Endodermal cell (in vitro differentiated cells): ENCODE results near the gene AKT3. TPM values are rescaled to one million over a fixed set of nuclear protein-coding genes. Genes with fewer than 3 reads are reported as not detected.
A peak's percentile ranks its signal among the peaks of the same experiment; 100 is the strongest.

Experiments
- DNase-seq: peaks from one replicate; pipeline ENCODE4 v3.0.0-alpha.2; 2017
- H3K27ac ChIP-seq: 2 replicates; pipeline ENCODE4 v1.5.1; 2013; ENCODE audit warnings: mild to moderate bottlenecking, low read depth, low read length, moderate library complexity
- H3K27me3 ChIP-seq: 2 replicates; pipeline ENCODE4 v1.6.1; 2013; ENCODE audit warnings: mild to moderate bottlenecking, low read length, moderate library complexity; ENCODE audit not compliant: insufficient read depth, control insufficient read depth, poor library complexity, severe bottlenecking
- H3K36me3 ChIP-seq: 2 replicates; pipeline ENCODE4 v1.7.0; 2013; ENCODE audit warnings: mild to moderate bottlenecking, low read length, moderate library complexity; ENCODE audit not compliant: control insufficient read depth, insufficient read depth
- H3K4me1 ChIP-seq: one replicate; pipeline ENCODE4 v1.7.0; 2013; ENCODE audit warnings: low read length; ENCODE audit not compliant: control insufficient read depth, insufficient read depth
- H3K4me3 ChIP-seq: 2 replicates; pipeline ENCODE4 v1.5.1; 2013; ENCODE audit warnings: mild to moderate bottlenecking, low read length, moderate library complexity
- H3K9ac ChIP-seq: 2 replicates; pipeline ENCODE4 v1.6.1; 2013; ENCODE audit warnings: mild to moderate bottlenecking, low read length, moderate library complexity; ENCODE audit not compliant: poor library complexity, severe bottlenecking; ENCODE audit errors: extremely low read depth
- H3K9me3 ChIP-seq: 2 replicates; pipeline ENCODE4 v1.6.1; 2013; ENCODE audit warnings: mild to moderate bottlenecking, low read length, moderate library complexity; ENCODE audit not compliant: control insufficient read depth
- H3K27ac Mint-ChIP-seq: 2 replicates; pipeline ENCODE4 v1.8.0; 2020; ENCODE audit warnings: mixed read lengths
- H3K27me3 Mint-ChIP-seq: 2 replicates; pipeline ENCODE4 v1.8.0; 2021; ENCODE audit warnings: mild to moderate bottlenecking, mixed read lengths; ENCODE audit not compliant: insufficient read depth
- H3K36me3 Mint-ChIP-seq: 2 replicates; pipeline ENCODE4 v1.8.0; 2020; ENCODE audit warnings: low read depth, mixed read lengths
- H3K4me1 Mint-ChIP-seq: 2 replicates; pipeline ENCODE4 v1.8.0; 2020; ENCODE audit warnings: mixed read lengths
- H3K4me3 Mint-ChIP-seq: 2 replicates; pipeline ENCODE4 v1.8.0; 2020; ENCODE audit warnings: mild to moderate bottlenecking, moderate library complexity, mixed read lengths
- H3K9me3 Mint-ChIP-seq: 2 replicates; pipeline ENCODE4 v1.8.0; 2020; ENCODE audit warnings: mild to moderate bottlenecking, mixed read lengths
- CTCF ChIP-seq: fragments of 200-600 bp; sonication (generic); conservative IDR thresholded peaks from 2 replicates; pipeline ENCODE4 v1.5.0; 2021; ENCODE audit warnings: antibody characterized with exemption, mild to moderate bottlenecking
- WGBS, 2 experiments: methylation state at CpG; one replicate each; pipeline versions ENCODE4 v1.1.5 to v1.1.7; 2013; ENCODE audit warnings: missing lambda C conversion rate in 2 of 2, mixed read lengths in 1 of 2; ENCODE audit not compliant: insufficient coverage in 1 of 2, insufficient read length in 1 of 2; 5-methylcytosine and 5-hydroxymethylcytosine counted together
- total RNA-seq, 2 donors: library from RNA; stranded (reverse); fragmentation: NEBNext Ultra II Directional in 1 of 2; extraction: Animal tissue kit (Norgen Biotek cat#: 25700) in 1 of 2; gene quantifications; 2 replicates in 1 of 2; 3 replicates in 1 of 2; pipeline ENCODE4 v1.2.1, GENCODE V29; 2021

Gene AKT3
- total RNA-seq, 2 donors from 2014 or later: 38.2 to 49.1 TPM

GRCh38 chr1:243791586-243792267 lies 58.3 kb downstream of the AKT3 start:
- Histone ChIP-seq H3K4me1 (no peaks in the 10 kb centered on the region), H3K9ac (no peak overlapping the region), H3K27ac (no peak overlapping the region), H3K36me3 (peaks cover 4% of the 10 kb centered on the region), H3K27me3 (no peaks in the 10 kb centered on the region), H3K9me3 (no peaks in the 10 kb centered on the region), H3K4me3 (no peak overlapping the region)
- H3K27me3 Mint-ChIP-seq: no peaks in the 10 kb centered on the region
- H3K9me3 Mint-ChIP-seq: no peaks in the 10 kb centered on the region
- no peak overlapping the region for H3K4me3 Mint-ChIP-seq
- no peak for TF ChIP-seq CTCF
- DNase-seq: no peak
- peaks cover 8% of the 10 kb centered on the region for H3K36me3 Mint-ChIP-seq
- H3K4me1 Mint-ChIP-seq: peaks cover 11% of the 10 kb centered on the region
- no peak overlapping the region for H3K27ac Mint-ChIP-seq
- WGBS, 2 experiments: 87 to 100% methylated on average over 1 to 3 of the region's 4 CpGs

GRCh38 chr1:243790404-243790803 lies 59.6 kb downstream of the AKT3 start:
- no peak overlapping the region for H3K9ac ChIP-seq
- no peaks in the 10 kb centered on the region for H3K27me3 ChIP-seq
- DNase-seq: no peak
- H3K4me3 Mint-ChIP-seq: no peak overlapping the region
- no peaks in the 10 kb centered on the region for H3K4me1 ChIP-seq
- no peaks in the 10 kb centered on the region for H3K27me3 Mint-ChIP-seq
- peaks cover 3% of the 10 kb centered on the region for H3K36me3 Mint-ChIP-seq
- TF ChIP-seq CTCF: no peak
- no peak overlapping the region for H3K4me3 ChIP-seq
- H3K27ac Mint-ChIP-seq: no peak overlapping the region
- no peaks in the 10 kb centered on the region for H3K9me3 Mint-ChIP-seq
- H3K9me3 ChIP-seq: no peaks in the 10 kb centered on the region
- no peaks in the 10 kb centered on the region for H3K36me3 ChIP-seq
- 93 to 95% methylated on average over 2 to 3 of the region's 3 CpGs for WGBS, 2 experiments
- peaks cover 11% of the 10 kb centered on the region for H3K4me1 Mint-ChIP-seq
- H3K27ac ChIP-seq: no peak overlapping the region

GRCh38 chr1:243786531-243786930 lies 63.5 kb downstream of the AKT3 start:
- DNase-seq: no peak
- no peak overlapping the region for H3K4me3 Mint-ChIP-seq
- no peak overlapping the region for H3K4me3 ChIP-seq
- no peak overlapping the region for H3K27ac Mint-ChIP-seq
- no peaks in the 10 kb centered on the region for H3K9me3 ChIP-seq
- WGBS, 2 experiments: 80% methylated on average over 3 of the region's 3 CpGs; no CpG with 5 or more reads in 1 of the 2 experiments
- no peaks in the 10 kb centered on the region for H3K4me1 ChIP-seq
- H3K4me1 Mint-ChIP-seq: peaks cover 3% of the 10 kb centered on the region
- H3K36me3 ChIP-seq: no peaks in the 10 kb centered on the region
- no peaks in the 10 kb centered on the region for H3K27me3 ChIP-seq
- peak overlapping the region; percentile 14 for H3K27ac ChIP-seq
- H3K36me3 Mint-ChIP-seq: peaks cover 2% of the 10 kb centered on the region
- TF ChIP-seq CTCF: no peak
- H3K9me3 Mint-ChIP-seq: no peaks in the 10 kb centered on the region
- no peaks in the 10 kb centered on the region for H3K27me3 Mint-ChIP-seq
- no peak overlapping the region for H3K9ac ChIP-seq
